ENCODE measurements around the gene R3HCC1L.

Gene R3HCC1L

GRCh38 chr10:98292971-98293370, 158.5 kb downstream of the R3HCC1L start:
- FAIRE-seq = no peak

- no peak for FAIRE-seq
Measured at GRCh38 chr10:98293550-98294269, 159.3 kb downstream of the R3HCC1L start.

- FAIRE-seq = no peak
Measured at GRCh38 chr10:98294270-98294627, 159.8 kb downstream of the R3HCC1L start.

Data from A204.1 (cell line).